B cell (primary cell): ENCODE results near the gene TIFAB.

Experiments
- EZH2 ChIP-seq: IDR thresholded peaks from 2 replicates; pipeline ENCODE4 v1.6.1; 2012; ENCODE audit warnings: borderline replicate concordance, low read depth, mild to moderate bottlenecking, moderate library complexity, low read length; ENCODE audit not compliant: insufficient read depth, poor library complexity, severe bottlenecking
- TF ChIP-seq, protein P1 (sequence below): fragments of 200-600 bp; IDR thresholded peaks from one replicate; pipeline ENCODE4 v1.8.0; 2022; ENCODE audit warnings: antibody characterized with exemption, mild to moderate bottlenecking

DNA sequence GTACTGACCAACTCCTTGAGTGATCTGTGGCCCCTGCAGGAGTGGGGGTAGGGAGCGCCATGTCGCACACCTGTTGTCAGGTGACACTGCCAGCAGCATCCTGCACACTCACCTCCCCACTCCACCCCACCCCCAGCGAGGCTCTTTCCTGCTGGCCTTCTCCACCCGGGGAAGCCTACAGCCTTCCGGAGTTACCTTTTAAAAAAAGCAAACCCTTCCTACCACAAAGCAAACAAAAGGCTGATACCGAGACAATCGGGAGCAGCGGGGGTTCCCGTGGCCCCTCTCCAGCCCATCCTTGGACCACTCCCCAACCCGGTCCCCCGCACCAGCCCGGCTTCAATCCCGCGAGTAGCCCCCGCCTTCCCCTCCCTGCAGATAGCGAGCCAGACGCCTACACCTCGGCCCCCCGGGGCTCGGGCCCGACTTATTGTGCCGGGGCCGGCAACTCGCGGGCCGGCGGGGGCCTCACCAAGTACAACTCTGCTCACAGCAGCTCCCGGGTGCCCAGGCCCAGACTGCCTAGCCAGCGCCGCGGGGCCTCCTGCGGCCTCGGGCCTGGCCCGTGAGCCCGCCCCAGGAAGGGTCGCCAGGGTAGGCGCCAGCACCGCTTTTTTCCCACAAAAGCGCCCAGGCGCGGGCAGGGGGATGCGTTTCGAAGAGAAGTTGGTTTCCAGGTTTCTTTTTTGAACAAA is 53.8 kb downstream of the TIFAB start:
- TF ChIP-seq, protein P1, sequence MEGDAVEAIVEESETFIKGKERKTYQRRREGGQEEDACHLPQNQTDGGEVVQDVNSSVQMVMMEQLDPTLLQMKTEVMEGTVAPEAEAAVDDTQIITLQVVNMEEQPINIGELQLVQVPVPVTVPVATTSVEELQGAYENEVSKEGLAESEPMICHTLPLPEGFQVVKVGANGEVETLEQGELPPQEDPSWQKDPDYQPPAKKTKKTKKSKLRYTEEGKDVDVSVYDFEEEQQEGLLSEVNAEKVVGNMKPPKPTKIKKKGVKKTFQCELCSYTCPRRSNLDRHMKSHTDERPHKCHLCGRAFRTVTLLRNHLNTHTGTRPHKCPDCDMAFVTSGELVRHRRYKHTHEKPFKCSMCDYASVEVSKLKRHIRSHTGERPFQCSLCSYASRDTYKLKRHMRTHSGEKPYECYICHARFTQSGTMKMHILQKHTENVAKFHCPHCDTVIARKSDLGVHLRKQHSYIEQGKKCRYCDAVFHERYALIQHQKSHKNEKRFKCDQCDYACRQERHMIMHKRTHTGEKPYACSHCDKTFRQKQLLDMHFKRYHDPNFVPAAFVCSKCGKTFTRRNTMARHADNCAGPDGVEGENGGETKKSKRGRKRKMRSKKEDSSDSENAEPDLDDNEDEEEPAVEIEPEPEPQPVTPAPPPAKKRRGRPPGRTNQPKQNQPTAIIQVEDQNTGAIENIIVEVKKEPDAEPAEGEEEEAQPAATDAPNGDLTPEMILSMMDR = no peak
- no peak for TF ChIP-seq EZH2
